SU-DHL-6 (cell line): ENCODE measurements around the gene RHBDD2.

Experiments used
- H2AFZ ChIP-seq: fragments of 200-600 bp; sonication (generic); 2 replicates; pipeline ENCODE4 v1.6.1; 2014; ENCODE audit warnings: low read depth, mild to moderate bottlenecking, moderate library complexity, mixed read lengths, antibody characterized with exemption, low read length; ENCODE audit not compliant: severe bottlenecking
- H3F3A ChIP-seq: fragments of 200-600 bp; shearing (Covaris generic); 2 replicates; pipeline ENCODE4 v1.6.0; 2016; ENCODE audit warnings: antibody characterized with exemption, mild to moderate bottlenecking; ENCODE audit not compliant: insufficient read depth
- H3K27ac ChIP-seq: fragments of 200-600 bp; sonication (generic); 2 replicates; pipeline ENCODE4 v1.5.1; 2016; ENCODE audit warnings: low read depth, mild to moderate bottlenecking, low read length, moderate library complexity, mixed read lengths
- H3K27me3 ChIP-seq: fragments of 200-600 bp; sonication (generic), shearing (Covaris generic); 2 replicates; pipeline ENCODE4 v1.6.0; 2014; ENCODE audit warnings: mild to moderate bottlenecking, low read length
- H3K36me3 ChIP-seq: fragments of 200-600 bp; sonication (generic); 2 replicates; pipeline ENCODE4 v1.6.1; 2014; ENCODE audit warnings: mild to moderate bottlenecking, low read length, mixed read lengths
- H3K4me2 ChIP-seq: fragments of 300-600, 200-600 bp; shearing (Covaris generic), sonication (generic); 2 replicates; pipeline ENCODE4 v1.6.0; 2014; ENCODE audit warnings: low read length, low read depth, mild to moderate bottlenecking; ENCODE audit not compliant: poor library complexity, severe bottlenecking
- H3K4me3 ChIP-seq: fragments of 200-600 bp; sonication (generic); 2 replicates; pipeline ENCODE4 v1.5.1; 2014; ENCODE audit warnings: antibody characterized with exemption, low read length, mild to moderate bottlenecking, mixed read lengths; ENCODE audit not compliant: insufficient read depth, poor library complexity, severe bottlenecking
- H3K79me2 ChIP-seq: fragments of 200-600 bp; sonication (generic); 2 replicates; pipeline ENCODE4 v1.6.1; 2014; ENCODE audit warnings: mild to moderate bottlenecking, low read length, moderate library complexity; ENCODE audit not compliant: insufficient read depth
- H3K9ac ChIP-seq: fragments of 200-600 bp; sonication (generic); 2 replicates; pipeline ENCODE4 v1.7.0; 2014; ENCODE audit warnings: mild to moderate bottlenecking, low read length
- H3K9me2 ChIP-seq: fragments of 200-600 bp; sonication (generic); replicated peaks from 2 replicates; pipeline ENCODE4 v1.6.1; 2014; ENCODE audit warnings: low read length; ENCODE audit not compliant: insufficient read depth
- H3K9me3 ChIP-seq: fragments of 200-600 bp; sonication (generic); 2 replicates; pipeline ENCODE4 v1.6.1; 2014; ENCODE audit warnings: low read length, mixed read lengths; ENCODE audit not compliant: insufficient read depth
- H4K20me1 ChIP-seq: fragments of 200-600 bp; sonication (generic); 2 replicates; pipeline ENCODE4 v1.6.1; 2014; ENCODE audit warnings: low read depth, mild to moderate bottlenecking, antibody characterized with exemption, low read length, moderate library complexity, mixed read lengths
- EZH2phosphoT487 ChIP-seq: fragments of 200-600 bp; sonication (generic), shearing (Covaris generic); conservative IDR thresholded peaks from 2 replicates; pipeline ENCODE4 v1.6.1; 2018; ENCODE audit warnings: mild to moderate bottlenecking, antibody characterized with exemption, low read length, moderate library complexity, mixed read lengths
- TF ChIP-seq, protein P1 (sequence below): fragments of 200-600 bp; sonication (generic); IDR thresholded peaks from one replicate; pipeline ENCODE4 v1.5.1; 2017; ENCODE audit warnings: antibody characterized with exemption, mild to moderate bottlenecking, low read length, moderate library complexity; ENCODE audit not compliant: insufficient read depth, poor library complexity, severe bottlenecking

RHBDD2 gene

DNA sequence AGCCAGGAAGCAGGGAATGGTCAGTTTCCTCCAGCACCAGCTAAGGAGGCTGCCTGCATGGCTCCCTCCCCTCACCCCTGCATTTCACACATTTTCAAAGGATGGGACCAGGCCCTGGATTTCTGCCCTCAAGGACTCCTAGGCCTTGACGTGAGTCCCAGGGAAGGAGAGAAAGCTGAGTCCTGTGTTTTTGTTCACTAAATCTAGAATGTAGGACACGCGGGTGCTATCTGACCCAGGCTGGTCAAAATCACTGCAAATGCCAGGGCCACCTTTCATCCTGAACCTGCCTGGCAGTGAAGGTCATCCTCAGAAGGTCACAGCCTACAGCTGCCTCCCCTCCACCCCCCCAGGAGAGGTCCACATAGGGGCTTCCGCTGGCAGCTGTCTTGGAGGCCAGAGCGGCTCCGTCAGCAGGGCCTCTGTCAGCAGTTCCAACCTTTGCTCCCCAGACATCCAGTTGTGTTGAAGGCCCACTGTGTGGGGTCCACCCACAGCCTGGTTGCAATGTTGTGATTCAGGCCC is 18.0 kb downstream of the RHBDD2 start:
- Histone ChIP-seq H3F3A (no peaks in the 10 kb centered on the region), H3K9me2 (no peaks in the 10 kb centered on the region), H3K4me3 (no peak overlapping the region), H4K20me1 (no peaks in the 10 kb centered on the region), H3K27me3 (no peaks in the 10 kb centered on the region), H3K36me3 (no peaks in the 10 kb centered on the region), H2AFZ (no peak overlapping the region), H3K9ac (no peak overlapping the region), H3K9me3 (no peaks in the 10 kb centered on the region), H3K4me2 (no peak overlapping the region), H3K79me2 (no peaks in the 10 kb centered on the region), H3K27ac (no peak overlapping the region)
- TF ChIP-seq, protein P1, sequence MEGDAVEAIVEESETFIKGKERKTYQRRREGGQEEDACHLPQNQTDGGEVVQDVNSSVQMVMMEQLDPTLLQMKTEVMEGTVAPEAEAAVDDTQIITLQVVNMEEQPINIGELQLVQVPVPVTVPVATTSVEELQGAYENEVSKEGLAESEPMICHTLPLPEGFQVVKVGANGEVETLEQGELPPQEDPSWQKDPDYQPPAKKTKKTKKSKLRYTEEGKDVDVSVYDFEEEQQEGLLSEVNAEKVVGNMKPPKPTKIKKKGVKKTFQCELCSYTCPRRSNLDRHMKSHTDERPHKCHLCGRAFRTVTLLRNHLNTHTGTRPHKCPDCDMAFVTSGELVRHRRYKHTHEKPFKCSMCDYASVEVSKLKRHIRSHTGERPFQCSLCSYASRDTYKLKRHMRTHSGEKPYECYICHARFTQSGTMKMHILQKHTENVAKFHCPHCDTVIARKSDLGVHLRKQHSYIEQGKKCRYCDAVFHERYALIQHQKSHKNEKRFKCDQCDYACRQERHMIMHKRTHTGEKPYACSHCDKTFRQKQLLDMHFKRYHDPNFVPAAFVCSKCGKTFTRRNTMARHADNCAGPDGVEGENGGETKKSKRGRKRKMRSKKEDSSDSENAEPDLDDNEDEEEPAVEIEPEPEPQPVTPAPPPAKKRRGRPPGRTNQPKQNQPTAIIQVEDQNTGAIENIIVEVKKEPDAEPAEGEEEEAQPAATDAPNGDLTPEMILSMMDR, result no peak
- TF ChIP-seq EZH2phosphoT487, result no peak

DNA sequence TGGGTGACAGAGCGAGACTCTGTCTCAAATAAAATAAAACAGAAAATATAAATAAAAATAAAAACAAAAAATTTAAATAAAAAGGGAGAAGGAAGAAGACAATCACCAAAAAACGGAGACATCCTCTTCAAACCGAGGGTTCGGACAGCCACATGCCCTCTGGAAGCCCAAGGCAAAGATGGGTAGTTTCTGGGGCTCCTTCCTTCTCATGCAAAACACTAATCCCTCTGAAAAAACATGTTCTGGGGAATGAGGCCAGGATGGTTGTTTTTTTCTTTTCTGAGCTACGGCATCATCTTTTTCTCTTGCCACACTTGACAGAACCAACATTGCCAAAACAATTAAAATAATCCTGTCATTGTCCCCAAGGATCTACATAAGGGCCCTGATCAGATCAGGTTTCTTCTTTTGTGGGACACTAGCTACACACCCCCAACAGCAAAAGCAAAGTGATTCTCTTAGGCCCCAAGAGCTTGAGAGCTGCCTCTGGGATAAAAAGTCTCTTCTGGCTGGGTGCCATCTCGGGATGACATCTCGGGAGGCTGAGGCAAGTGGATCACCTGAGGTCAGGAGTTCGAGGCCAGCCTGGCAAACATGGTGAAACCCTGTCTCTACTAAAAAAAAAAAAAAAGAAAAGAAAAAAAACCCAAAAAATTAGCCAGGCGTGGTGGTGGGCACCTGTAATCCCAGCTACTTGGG is 21.9 kb downstream of the RHBDD2 start:
- Histone ChIP-seq H3K9me2 (no peaks in the 10 kb centered on the region), H2AFZ (no peak overlapping the region), H3K36me3 (no peaks in the 10 kb centered on the region), H3K79me2 (no peaks in the 10 kb centered on the region), H3K4me2 (no peak overlapping the region), H3F3A (no peaks in the 10 kb centered on the region), H4K20me1 (no peaks in the 10 kb centered on the region), H3K9ac (no peak overlapping the region), H3K27ac (no peak overlapping the region), H3K27me3 (no peaks in the 10 kb centered on the region), H3K9me3 (no peaks in the 10 kb centered on the region), H3K4me3 (no peak overlapping the region)
- TF ChIP-seq, protein P1, result no peak
- TF ChIP-seq EZH2phosphoT487, result no peak

DNA sequence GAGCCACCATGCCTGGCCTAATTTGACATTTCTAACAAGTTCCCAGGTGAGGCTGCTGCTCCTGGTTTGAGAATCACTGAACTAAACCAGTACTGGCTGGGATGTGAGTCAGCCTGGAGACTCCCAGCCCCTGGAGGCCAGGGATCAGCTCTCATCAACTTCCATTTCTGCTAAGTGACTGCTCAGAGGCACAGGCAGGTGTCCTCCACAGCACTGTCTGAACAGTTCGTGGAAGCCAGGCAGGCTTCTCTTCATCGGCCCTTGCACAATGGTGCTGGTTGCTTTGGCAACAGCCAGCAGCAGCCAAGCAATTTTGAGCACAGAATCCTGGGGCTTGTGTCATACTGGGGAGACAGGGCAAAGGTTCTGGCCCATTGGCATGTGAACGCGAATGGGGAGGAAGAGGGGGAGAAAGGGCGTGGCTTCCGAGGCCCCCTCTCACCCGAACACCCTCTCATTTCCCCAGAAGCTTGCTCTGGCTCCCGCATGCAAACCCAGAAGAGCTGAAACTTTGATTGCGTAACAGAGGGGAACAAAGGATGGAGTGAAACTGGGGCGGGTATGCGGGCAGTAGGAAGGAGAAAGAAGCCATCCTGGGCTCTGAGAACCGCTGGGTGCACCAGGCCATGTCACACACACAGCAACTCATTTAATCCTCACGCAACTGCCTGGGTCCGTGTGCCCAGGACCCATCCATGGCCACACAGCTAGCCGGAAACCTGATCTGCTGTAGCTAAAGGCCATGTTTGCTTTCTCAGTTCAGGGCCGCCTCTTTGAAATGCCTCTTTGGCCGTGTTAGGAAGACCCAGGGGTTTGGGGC is 27.2 kb downstream of the RHBDD2 start:
- Histone ChIP-seq H3F3A (no peaks in the 10 kb centered on the region), H3K36me3 (no peaks in the 10 kb centered on the region), H2AFZ (no peak overlapping the region), H3K4me2 (no peak overlapping the region), H3K79me2 (no peaks in the 10 kb centered on the region), H4K20me1 (no peaks in the 10 kb centered on the region), H3K9ac (no peak overlapping the region), H3K27ac (no peak overlapping the region), H3K4me3 (no peak overlapping the region), H3K9me3 (no peaks in the 10 kb centered on the region), H3K9me2 (no peaks in the 10 kb centered on the region), H3K27me3 (no peaks in the 10 kb centered on the region)
- TF ChIP-seq, protein P1, result no peak
- no peak for TF ChIP-seq EZH2phosphoT487
